Embryonic facial prominence (tissue), 1 donor: ENCODE results near the gene PRICKLE1.

ENCODE experiments used
- DNase-seq: peaks from one replicate; pipeline ENCODE4 v3.0.0-alpha.2; 2016; ENCODE audit errors: extremely low spot score

Gene PRICKLE1

GRCh38 chr12:42492267-42492666 lies 97.3 kb downstream of the PRICKLE1 start:
- no peak for DNase-seq

GRCh38 chr12:42490261-42490842 lies 99.2 kb downstream of the PRICKLE1 start:
- DNase-seq, result no peak

- DNase-seq, result no peak
Observed at GRCh38 chr12:42486407-42486806, 103.1 kb downstream of the PRICKLE1 start.

GRCh38 chr12:42485823-42486222 lies 103.7 kb downstream of the PRICKLE1 start:
- no peak for DNase-seq

GRCh38 chr12:42484996-42485395 lies 104.5 kb downstream of the PRICKLE1 start:
- DNase-seq, result no peak

- no peak for DNase-seq
Observed at GRCh38 chr12:42483521-42483790, 106.1 kb downstream of the PRICKLE1 start.

- peak; percentile 48 for DNase-seq
Observed at GRCh38 chr12:42482748-42483520, 106.6 kb downstream of the PRICKLE1 start.

- no peak for DNase-seq
Observed at GRCh38 chr12:42482041-42482747, 107.4 kb downstream of the PRICKLE1 start.

- DNase-seq, result no peak
Observed at GRCh38 chr12:42481368-42481767, 108.2 kb downstream of the PRICKLE1 start.

GRCh38 chr12:42477941-42478340 lies 111.6 kb downstream of the PRICKLE1 start:
- DNase-seq, result no peak

- no peak for DNase-seq
Observed at GRCh38 chr12:42475106-42475505, 114.4 kb downstream of the PRICKLE1 start.

- DNase-seq, result no peak
Observed at GRCh38 chr12:42474391-42474790, 115.2 kb downstream of the PRICKLE1 start.

- DNase-seq, result no peak
Observed at GRCh38 chr12:42473561-42473960, 116.0 kb downstream of the PRICKLE1 start.

GRCh38 chr12:42473130-42473529 lies 116.4 kb downstream of the PRICKLE1 start:
- DNase-seq, result no peak

GRCh38 chr12:42472376-42472775 lies 117.2 kb downstream of the PRICKLE1 start:
- no peak for DNase-seq

- no peak for DNase-seq
Observed at GRCh38 chr12:42469355-42470175, 120.0 kb downstream of the PRICKLE1 start.

GRCh38 chr12:42468921-42469320 lies 120.6 kb downstream of the PRICKLE1 start:
- DNase-seq, result no peak

- no peak for DNase-seq
Observed at GRCh38 chr12:42468341-42468821, 121.2 kb downstream of the PRICKLE1 start.

- DNase-seq, result no peak
Observed at GRCh38 chr12:42463671-42464070, 125.9 kb downstream of the PRICKLE1 start.

GRCh38 chr12:42462486-42462885 lies 127.1 kb downstream of the PRICKLE1 start:
- DNase-seq, result no peak

- DNase-seq, result no peak
Observed at GRCh38 chr12:42459336-42459847, 130.2 kb downstream of the PRICKLE1 start.

- DNase-seq, result no peak
Observed at GRCh38 chr12:42458575-42458974, 131.0 kb downstream of the PRICKLE1 start.
